Endothelial cell of umbilical vein (primary cell): ENCODE results near the gene AQP12B.

Experiments used
- EZH2 ChIP-seq: IDR thresholded peaks from 2 replicates; pipeline ENCODE4 v1.6.1; 2012; ENCODE audit warnings: borderline replicate concordance, low read depth, mild to moderate bottlenecking, moderate library complexity, low read length, inconsistent platforms; ENCODE audit not compliant: severe bottlenecking
- MYC ChIP-seq: IDR thresholded peaks from one replicate; pipeline ENCODE4 v1.6.1; 2011; ENCODE audit warnings: mild to moderate bottlenecking, low read depth, low read length
- POLR2A ChIP-seq: IDR thresholded peaks from 2 replicates; pipeline ENCODE4 v1.6.1; 2012; ENCODE audit warnings: low read depth, mild to moderate bottlenecking, control low read depth, low read length
- POLR2AphosphoS5 ChIP-seq: IDR thresholded peaks from 2 replicates; pipeline ENCODE4 v1.6.1; 2012; ENCODE audit warnings: low read depth, mild to moderate bottlenecking, control low read depth, low read length, moderate library complexity; ENCODE audit not compliant: insufficient read depth
- TF ChIP-seq, protein P1 (sequence below), 2 donors: IDR thresholded peaks; 1 replicate in 1 of 2; 2 replicates in 1 of 2; pipeline ENCODE4 v1.5.1; 2011; ENCODE audit warnings: low read length in 2 of 2, mild to moderate bottlenecking in 2 of 2, moderate library complexity in 2 of 2, control low read depth in 1 of 2, inconsistent platforms in 1 of 2, low read depth in 1 of 2; ENCODE audit not compliant: insufficient read depth in 1 of 2; ENCODE audit errors: extremely low read depth in 1 of 2

DNA sequence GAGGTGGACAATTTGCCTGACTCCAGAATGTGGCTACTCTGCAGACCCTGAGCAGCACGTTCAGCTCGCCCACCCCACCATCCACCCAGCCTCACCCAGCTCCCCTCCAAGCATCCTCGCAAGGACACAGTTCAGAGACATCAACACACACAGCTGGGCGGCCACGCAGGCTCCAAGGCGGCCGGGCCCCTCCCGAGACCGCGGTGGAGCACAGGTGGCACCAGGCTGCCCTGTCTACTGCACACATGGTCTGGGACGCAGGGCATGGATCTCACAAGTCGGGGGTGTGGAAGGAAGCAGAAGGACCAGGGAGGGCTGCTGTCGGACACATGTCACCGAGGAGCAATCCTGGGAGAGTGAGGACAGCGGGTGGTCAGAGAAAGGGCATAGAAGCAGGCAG is 45.2 kb upstream of the AQP12B start:
- TF ChIP-seq EZH2 (no peak), POLR2A (no peak), MYC (no peak), POLR2AphosphoS5 (no peak)
- TF ChIP-seq, protein P1, sequence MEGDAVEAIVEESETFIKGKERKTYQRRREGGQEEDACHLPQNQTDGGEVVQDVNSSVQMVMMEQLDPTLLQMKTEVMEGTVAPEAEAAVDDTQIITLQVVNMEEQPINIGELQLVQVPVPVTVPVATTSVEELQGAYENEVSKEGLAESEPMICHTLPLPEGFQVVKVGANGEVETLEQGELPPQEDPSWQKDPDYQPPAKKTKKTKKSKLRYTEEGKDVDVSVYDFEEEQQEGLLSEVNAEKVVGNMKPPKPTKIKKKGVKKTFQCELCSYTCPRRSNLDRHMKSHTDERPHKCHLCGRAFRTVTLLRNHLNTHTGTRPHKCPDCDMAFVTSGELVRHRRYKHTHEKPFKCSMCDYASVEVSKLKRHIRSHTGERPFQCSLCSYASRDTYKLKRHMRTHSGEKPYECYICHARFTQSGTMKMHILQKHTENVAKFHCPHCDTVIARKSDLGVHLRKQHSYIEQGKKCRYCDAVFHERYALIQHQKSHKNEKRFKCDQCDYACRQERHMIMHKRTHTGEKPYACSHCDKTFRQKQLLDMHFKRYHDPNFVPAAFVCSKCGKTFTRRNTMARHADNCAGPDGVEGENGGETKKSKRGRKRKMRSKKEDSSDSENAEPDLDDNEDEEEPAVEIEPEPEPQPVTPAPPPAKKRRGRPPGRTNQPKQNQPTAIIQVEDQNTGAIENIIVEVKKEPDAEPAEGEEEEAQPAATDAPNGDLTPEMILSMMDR (IDR thresholded peaks at IDR 0.05; ENCODE audit: extremely low read depth in 1 of 2, insufficient read depth in 1 of 2, low read depth in 1 of 2, low read length in 2 of 2) = no peak
